ENCODE data around the gene C1orf159. TPM values are rescaled to one million over a fixed set of nuclear protein-coding genes. Genes with fewer than 3 reads are reported as not detected.

The C1orf159 gene
- total and polyA plus RNA-seq, 9 of the 15 experiments (the other 6 are each of a cell fraction or from before 2014, with no cell fraction given): 0.28 to 54.9 (median 10.6) TPM

DNA sequence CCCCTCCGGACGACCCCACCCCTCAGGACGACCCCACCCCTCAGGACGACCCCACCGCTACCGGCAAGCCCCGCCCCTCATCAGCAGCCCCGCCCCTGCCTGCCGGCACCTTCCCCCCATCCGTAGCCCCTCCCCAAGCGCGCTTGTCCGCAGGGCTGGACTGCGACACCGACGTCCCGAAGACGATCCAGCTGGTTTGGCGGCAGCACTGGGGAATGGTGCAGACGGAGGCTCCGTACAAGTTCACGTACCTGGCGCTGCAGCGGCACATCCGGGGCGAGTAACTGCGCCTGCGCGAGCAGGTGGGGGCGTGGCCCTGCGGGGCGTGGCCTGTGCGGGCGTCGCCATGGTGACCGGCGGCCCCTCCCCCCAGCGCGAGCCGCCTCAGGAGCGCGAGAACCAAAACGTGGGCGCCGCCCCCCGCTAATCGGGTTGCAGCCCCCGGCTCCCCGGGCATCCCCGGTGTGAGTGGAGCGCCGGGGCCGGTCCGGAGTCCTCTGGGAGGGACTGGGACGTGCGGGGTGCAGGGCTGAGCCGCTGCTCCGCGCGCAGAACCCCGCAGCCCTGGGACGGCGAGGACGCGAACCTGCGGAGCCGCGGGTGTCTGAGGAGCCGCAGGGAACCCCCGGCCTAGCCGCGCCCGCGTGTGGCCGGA lies 46.7 kb downstream of the C1orf159 start (continued):
- no peak for TF ChIP-seq BHLHE40 (IDR thresholded peaks at IDR 0.05; ENCODE audit: low read length)
- TF ChIP-seq ATF7 (IDR thresholded peaks at IDR 0.05): 0 out of 2 replicates have a peak, but pooled peaks have one; percentile 21
- no peak for TF ChIP-seq SRF (CRISPR knock-in tag; IDR thresholded peaks at IDR 0.05)
- TF ChIP-seq, protein P1, sequence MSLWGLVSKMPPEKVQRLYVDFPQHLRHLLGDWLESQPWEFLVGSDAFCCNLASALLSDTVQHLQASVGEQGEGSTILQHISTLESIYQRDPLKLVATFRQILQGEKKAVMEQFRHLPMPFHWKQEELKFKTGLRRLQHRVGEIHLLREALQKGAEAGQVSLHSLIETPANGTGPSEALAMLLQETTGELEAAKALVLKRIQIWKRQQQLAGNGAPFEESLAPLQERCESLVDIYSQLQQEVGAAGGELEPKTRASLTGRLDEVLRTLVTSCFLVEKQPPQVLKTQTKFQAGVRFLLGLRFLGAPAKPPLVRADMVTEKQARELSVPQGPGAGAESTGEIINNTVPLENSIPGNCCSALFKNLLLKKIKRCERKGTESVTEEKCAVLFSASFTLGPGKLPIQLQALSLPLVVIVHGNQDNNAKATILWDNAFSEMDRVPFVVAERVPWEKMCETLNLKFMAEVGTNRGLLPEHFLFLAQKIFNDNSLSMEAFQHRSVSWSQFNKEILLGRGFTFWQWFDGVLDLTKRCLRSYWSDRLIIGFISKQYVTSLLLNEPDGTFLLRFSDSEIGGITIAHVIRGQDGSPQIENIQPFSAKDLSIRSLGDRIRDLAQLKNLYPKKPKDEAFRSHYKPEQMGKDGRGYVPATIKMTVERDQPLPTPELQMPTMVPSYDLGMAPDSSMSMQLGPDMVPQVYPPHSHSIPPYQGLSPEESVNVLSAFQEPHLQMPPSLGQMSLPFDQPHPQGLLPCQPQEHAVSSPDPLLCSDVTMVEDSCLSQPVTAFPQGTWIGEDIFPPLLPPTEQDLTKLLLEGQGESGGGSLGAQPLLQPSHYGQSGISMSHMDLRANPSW (CRISPR knock-in tag; IDR thresholded peaks at IDR 0.05): no peak
- no peak for TF ChIP-seq MCM7 (IDR thresholded peaks at IDR 0.05)
- TF ChIP-seq SIN3B (IDR thresholded peaks at IDR 0.05; ENCODE audit: low read depth): peak; percentile 52; the same call in 1 of the 2 replicates
- no peak for TF ChIP-seq RBBP5 (IDR thresholded peaks at IDR 0.05; ENCODE audit: borderline replicate concordance, insufficient read depth, low read length, poor library complexity, severe bottlenecking)
- TF ChIP-seq FOXP1 (CRISPR knock-in tag; IDR thresholded peaks at IDR 0.05): no peak
- no peak for TF ChIP-seq CREB1 (IDR thresholded peaks at IDR 0.05)
- TF ChIP-seq CREB1 (CRISPR knock-in tag; IDR thresholded peaks at IDR 0.05): no peak
- no peak; the same call in 1 of the 2 replicates for TF ChIP-seq XRCC5 (IDR thresholded peaks at IDR 0.05; ENCODE audit: low read depth, low read length)
- TF ChIP-seq POLR3A (IDR thresholded peaks at IDR 0.05; ENCODE audit: borderline replicate concordance, extremely low read depth, insufficient read depth, insufficient read length): no peak
- TF ChIP-seq TAF9B (IDR thresholded peaks at IDR 0.05; ENCODE audit: partially characterized antibody): no peak
- no peak for TF ChIP-seq ZNF644 (tag; IDR thresholded peaks at IDR 0.05; ENCODE audit: low read depth)
- TF ChIP-seq E2F3 (CRISPR knock-in tag; IDR thresholded peaks at IDR 0.05): no peak
- TF ChIP-seq ZNF445 (CRISPR knock-in tag; IDR thresholded peaks at IDR 0.05; ENCODE audit: low read depth): no peak
- TF ChIP-seq MECOM (CRISPR knock-in tag; IDR thresholded peaks at IDR 0.05): no peak
- TF ChIP-seq, protein P2, sequence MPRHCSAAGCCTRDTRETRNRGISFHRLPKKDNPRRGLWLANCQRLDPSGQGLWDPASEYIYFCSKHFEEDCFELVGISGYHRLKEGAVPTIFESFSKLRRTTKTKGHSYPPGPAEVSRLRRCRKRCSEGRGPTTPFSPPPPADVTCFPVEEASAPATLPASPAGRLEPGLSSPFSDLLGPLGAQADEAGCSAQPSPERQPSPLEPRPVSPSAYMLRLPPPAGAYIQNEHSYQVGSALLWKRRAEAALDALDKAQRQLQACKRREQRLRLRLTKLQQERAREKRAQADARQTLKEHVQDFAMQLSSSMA (CRISPR knock-in tag; IDR thresholded peaks at IDR 0.05): no peak
- TF ChIP-seq, protein P3, sequence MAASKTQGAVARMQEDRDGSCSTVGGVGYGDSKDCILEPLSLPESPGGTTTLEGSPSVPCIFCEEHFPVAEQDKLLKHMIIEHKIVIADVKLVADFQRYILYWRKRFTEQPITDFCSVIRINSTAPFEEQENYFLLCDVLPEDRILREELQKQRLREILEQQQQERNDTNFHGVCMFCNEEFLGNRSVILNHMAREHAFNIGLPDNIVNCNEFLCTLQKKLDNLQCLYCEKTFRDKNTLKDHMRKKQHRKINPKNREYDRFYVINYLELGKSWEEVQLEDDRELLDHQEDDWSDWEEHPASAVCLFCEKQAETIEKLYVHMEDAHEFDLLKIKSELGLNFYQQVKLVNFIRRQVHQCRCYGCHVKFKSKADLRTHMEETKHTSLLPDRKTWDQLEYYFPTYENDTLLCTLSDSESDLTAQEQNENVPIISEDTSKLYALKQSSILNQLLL (CRISPR knock-in tag; IDR thresholded peaks at IDR 0.05; ENCODE audit: borderline replicate concordance): no peak
- no peak for TF ChIP-seq HLTF (IDR thresholded peaks at IDR 0.05)
